PC-3 (cell line): ENCODE results near the gene CASP10. TPM values are rescaled to one million over a fixed set of nuclear protein-coding genes. Genes with fewer than 3 reads are reported as not detected.

ENCODE experiments used
- ATAC-seq: fragments of 200-7000 bp; cut with Tn5 transposase; 2 replicates; pipeline ENCODE4 v1.9.1; 2020; ENCODE audit warnings: mild to moderate bottlenecking, moderate library complexity
- BruUV-seq: library from RNA; stranded (reverse); fragments of 400-500 nt; replicated peaks from 2 replicates; lab custom pipeline; 2021; lab: Mats Ljungman, UMichigan
- CTCF ChIA-PET: fragments of 300-600 bp; sonication (Branson Sonifier 250); formaldehyde crosslinking; loops from one replicate; lab custom pipeline; 2022; ENCODE audit warnings: antibody characterized with exemption; lab: Charles Lee
- POLR2A ChIA-PET: fragments of 300-600 bp; sonication (Branson Sonifier 250); formaldehyde crosslinking; loops from one replicate; lab custom pipeline; 2022; ENCODE audit warnings: antibody characterized with exemption; ENCODE audit not compliant: unreplicated experiment; lab: Charles Lee
- DNase-seq: peaks from one replicate; pipeline ENCODE4 v3.0.0-alpha.2; 2015
- H2AFZ ChIP-seq: fragments of 300-600 bp; sonication (generic); 2 replicates; pipeline ENCODE4 v1.6.0; 2016; ENCODE audit warnings: antibody characterized with exemption, low read length
- H3F3A ChIP-seq: fragments of 300-600 bp; sonication (generic); one replicate; pipeline ENCODE4 v1.6.0; 2017; ENCODE audit warnings: antibody characterized with exemption, low read length, control low read depth, mild to moderate bottlenecking; ENCODE audit not compliant: unreplicated experiment
- H3K27ac ChIP-seq: fragments of 300-600 bp; sonication (generic); 2 replicates; pipeline ENCODE4 v1.5.1; 2016; ENCODE audit warnings: mild to moderate bottlenecking, low read length
- H3K27me3 ChIP-seq: fragments of 300-600 bp; sonication (generic); 2 replicates; pipeline ENCODE4 v1.6.1; 2016; ENCODE audit warnings: low read length, mixed read lengths
- H3K36me3 ChIP-seq: fragments of 300-600 bp; sonication (generic); 2 replicates; pipeline ENCODE4 v1.6.1; 2016; ENCODE audit warnings: low read depth, mixed run types, low read length, mixed read lengths
- H3K4me1 ChIP-seq: fragments of 300-600 bp; sonication (generic); 2 replicates; pipeline ENCODE4 v1.5.1; 2016; ENCODE audit warnings: low read length; ENCODE audit not compliant: insufficient read depth
- H3K4me2 ChIP-seq: fragments of 300-600 bp; sonication (generic); 2 replicates; pipeline ENCODE4 v1.6.0; 2016; ENCODE audit warnings: low read length
- H3K4me3 ChIP-seq: fragments of 300-600 bp; sonication (generic); 2 replicates; pipeline ENCODE4 v1.5.1; 2016; ENCODE audit warnings: mild to moderate bottlenecking, low read length, mixed read lengths
- H3K79me2 ChIP-seq: fragments of 300-600 bp; sonication (generic); 2 replicates; pipeline ENCODE4 v1.6.1; 2017; ENCODE audit warnings: low read length, mixed read lengths
- H3K9ac ChIP-seq: fragments of 300-600 bp; sonication (generic); 2 replicates; pipeline ENCODE4 v1.6.0; 2016; ENCODE audit warnings: mild to moderate bottlenecking, low read length
- H3K9me2 ChIP-seq: fragments of 300-600 bp; sonication (generic); replicated peaks from 2 replicates; pipeline ENCODE4 v1.6.1; 2016; ENCODE audit warnings: mixed run types, low read length, mixed read lengths
- H3K9me3 ChIP-seq: fragments of 300-600 bp; sonication (generic); 2 replicates; pipeline ENCODE4 v1.6.1; 2016; ENCODE audit warnings: low read length, mixed read lengths
- H4K20me1 ChIP-seq: fragments of 300-600 bp; sonication (generic); 2 replicates; pipeline ENCODE4 v1.6.1; 2016; ENCODE audit warnings: low read length, mixed read lengths
- CTCF ChIP-seq: fragments of 300-600 bp; sonication (generic); conservative IDR thresholded peaks from 2 replicates; pipeline ENCODE4 v1.5.1; 2017; ENCODE audit warnings: antibody characterized with exemption, low read depth, mild to moderate bottlenecking, low read length
- EZH2 ChIP-seq: fragments of 300-600 bp; sonication (generic); IDR thresholded peaks from one replicate; pipeline ENCODE4 v1.6.1; 2017; ENCODE audit warnings: antibody characterized with exemption, mild to moderate bottlenecking, low read length; ENCODE audit not compliant: unreplicated experiment
- EZH2phosphoT487 ChIP-seq: fragments of 300-600 bp; sonication (generic); IDR thresholded peaks from 2 replicates; pipeline ENCODE4 v1.6.1; 2018; ENCODE audit warnings: mild to moderate bottlenecking, antibody characterized with exemption, low read length, borderline replicate concordance
- intact Hi-C: fragments of 100-400 bp; cut with micrococcal nuclease; formaldehyde crosslinking; loops from 2 replicates; pipeline ENCODE4 v1.9.0; 2023
- total RNA-seq: library from RNA; depleted of rRNA; stranded (reverse); fragments of >200 nt; gene quantifications from 2 replicates; pipeline ENCODE4 v1.2.3, GENCODE V29; 2014

CASP10 gene
- total RNA-seq, 1 experiment from 2014 or later, result 4.2 TPM

DNA sequence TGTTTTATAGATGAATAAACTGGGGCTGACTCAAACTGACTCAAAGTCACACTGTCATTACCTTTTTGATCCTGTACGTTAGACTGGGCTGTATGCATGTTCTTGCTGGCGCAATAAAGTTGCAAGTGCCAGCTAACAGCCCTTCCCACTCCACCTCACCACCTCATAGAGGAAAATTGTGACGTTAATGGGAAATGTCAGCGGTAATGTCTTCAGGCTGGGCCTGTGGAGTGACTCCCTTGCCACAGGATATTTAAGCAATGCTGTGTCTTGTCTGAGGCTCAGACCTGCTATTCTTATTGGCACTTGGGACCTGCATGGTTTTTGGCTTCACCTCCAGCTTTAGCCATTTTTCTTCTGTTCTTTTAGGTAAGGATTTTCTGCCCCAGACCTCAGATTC is 25.2 kb upstream of the CASP10 start:
- H3K4me3 ChIP-seq, result no peak overlapping the region
- H3K27ac ChIP-seq, result peak overlapping the region; percentile 86
- H3K9me2 ChIP-seq, result no peaks in the 10 kb centered on the region
- no peaks in the 10 kb centered on the region for H4K20me1 ChIP-seq
- no peak for TF ChIP-seq CTCF
- TF ChIP-seq EZH2, result no peak
- no peak for TF ChIP-seq EZH2phosphoT487
- BruUV-seq, result no TSS peak
- POLR2A ChIA-PET, result no interaction called here
- ATAC-seq (peak; percentile 89), DNase-seq (peak; percentile 65)
- no peaks in the 10 kb centered on the region for H3K27me3 ChIP-seq
- intact Hi-C loops, result loop anchor here (1.0 to 10.0 kb wide), 5 partner anchors 8 to 250 kb away; partner anchors contain the start of genes HYCC2 and ORC2
- peak overlapping the region; percentile 64 for H3K9ac ChIP-seq
- peak overlapping the region; percentile 58; the same call in 1 of the 2 replicates for H2AFZ ChIP-seq
- no peaks in the 10 kb centered on the region for H3F3A ChIP-seq
- peaks cover 9% of the 10 kb centered on the region for H3K4me1 ChIP-seq
- H3K36me3 ChIP-seq, result peaks cover 8% of the 10 kb centered on the region; the same call in 1 of the 2 replicates
- peak overlapping the region; percentile 43 for H3K4me2 ChIP-seq
- CTCF ChIA-PET, result interaction anchor here (0.6 to 1.7 kb wide), 9 partner anchors 8 to 810 kb away, joined by 3 to 27 read pairs (median 4); no protein-coding TSS in a partner anchor
- no peaks in the 10 kb centered on the region for H3K9me3 ChIP-seq
- peaks cover 7% of the 10 kb centered on the region for H3K79me2 ChIP-seq

DNA sequence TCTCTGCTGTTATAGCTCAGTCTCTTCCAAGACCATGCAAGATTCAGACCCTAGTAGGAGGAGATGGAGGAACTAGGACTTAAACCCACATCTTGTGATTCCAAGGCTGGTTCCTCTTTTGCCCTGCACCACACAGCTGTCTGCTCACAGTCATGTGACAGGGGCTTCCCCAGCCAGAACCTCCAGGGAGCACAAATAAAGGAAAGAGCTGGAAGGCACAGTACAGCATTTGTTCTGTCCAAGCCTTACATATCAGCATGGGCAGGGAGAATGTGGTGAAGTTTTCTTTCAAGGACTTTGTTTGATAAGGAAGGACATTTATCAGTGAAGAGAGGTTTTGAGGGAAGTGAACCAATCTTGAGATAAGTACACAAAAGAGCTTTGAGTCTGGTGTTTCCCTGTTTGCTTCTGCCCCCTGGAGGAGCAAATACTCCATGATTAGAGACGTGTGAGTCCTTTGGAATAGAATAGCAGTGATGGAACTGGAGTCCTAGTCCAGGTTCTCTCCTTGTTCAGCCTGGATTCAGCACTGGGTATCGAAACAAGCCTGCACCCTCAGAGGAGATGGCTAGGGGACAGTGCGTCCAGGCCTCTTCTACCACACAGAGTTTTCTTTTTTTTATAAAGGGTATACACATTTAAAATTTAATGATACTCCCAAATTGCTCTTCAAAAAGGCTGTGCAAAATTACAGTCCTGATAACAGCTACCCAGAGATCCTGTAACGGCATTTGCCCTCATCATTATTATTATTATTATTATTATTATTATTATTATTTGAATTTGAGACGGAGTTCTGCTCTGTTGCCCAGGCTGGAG is 24.6 kb upstream of the CASP10 start:
- peaks cover under 1% of the 10 kb centered on the region; the same call in 1 of the 2 replicates for H3K79me2 ChIP-seq
- no peak overlapping the region for H3K4me3 ChIP-seq
- H4K20me1 ChIP-seq, result no peaks in the 10 kb centered on the region
- ChIA-PET CTCF (interaction anchor here (0.6 to 1.7 kb wide), 11 partner anchors 9 to 811 kb away, joined by 3 to 27 read pairs (median 4); no protein-coding TSS in a partner anchor), POLR2A (no interaction called here)
- BruUV-seq, result TSS peak; percentile 61
- peaks cover 9% of the 10 kb centered on the region for H3K4me1 ChIP-seq
- DNase-seq, result peak; percentile 86
- intact Hi-C loops, result loop anchor here (1.0 to 10.0 kb wide), 5 partner anchors 9 to 251 kb away; partner anchors contain the start of genes HYCC2 and ORC2
- H2AFZ ChIP-seq, result peak overlapping the region; percentile 58; the same call in 1 of the 2 replicates
- H3K9me2 ChIP-seq, result no peaks in the 10 kb centered on the region
- peaks cover 10% of the 10 kb centered on the region; the same call in 1 of the 2 replicates for H3K36me3 ChIP-seq
- peak overlapping the region; percentile 86 for H3K27ac ChIP-seq
- no peaks in the 10 kb centered on the region for H3K27me3 ChIP-seq
- H3F3A ChIP-seq, result no peaks in the 10 kb centered on the region
- peak; percentile 87 for ATAC-seq
- peak overlapping the region; percentile 43 for H3K4me2 ChIP-seq
- no peaks in the 10 kb centered on the region for H3K9me3 ChIP-seq
- peak overlapping the region; percentile 64 for H3K9ac ChIP-seq
- TF ChIP-seq EZH2phosphoT487, result no peak
- no peak for TF ChIP-seq EZH2
- TF ChIP-seq CTCF, result peak; percentile 90
